ENCODE data around the gene CCDC51.

The CCDC51 gene

DNA sequence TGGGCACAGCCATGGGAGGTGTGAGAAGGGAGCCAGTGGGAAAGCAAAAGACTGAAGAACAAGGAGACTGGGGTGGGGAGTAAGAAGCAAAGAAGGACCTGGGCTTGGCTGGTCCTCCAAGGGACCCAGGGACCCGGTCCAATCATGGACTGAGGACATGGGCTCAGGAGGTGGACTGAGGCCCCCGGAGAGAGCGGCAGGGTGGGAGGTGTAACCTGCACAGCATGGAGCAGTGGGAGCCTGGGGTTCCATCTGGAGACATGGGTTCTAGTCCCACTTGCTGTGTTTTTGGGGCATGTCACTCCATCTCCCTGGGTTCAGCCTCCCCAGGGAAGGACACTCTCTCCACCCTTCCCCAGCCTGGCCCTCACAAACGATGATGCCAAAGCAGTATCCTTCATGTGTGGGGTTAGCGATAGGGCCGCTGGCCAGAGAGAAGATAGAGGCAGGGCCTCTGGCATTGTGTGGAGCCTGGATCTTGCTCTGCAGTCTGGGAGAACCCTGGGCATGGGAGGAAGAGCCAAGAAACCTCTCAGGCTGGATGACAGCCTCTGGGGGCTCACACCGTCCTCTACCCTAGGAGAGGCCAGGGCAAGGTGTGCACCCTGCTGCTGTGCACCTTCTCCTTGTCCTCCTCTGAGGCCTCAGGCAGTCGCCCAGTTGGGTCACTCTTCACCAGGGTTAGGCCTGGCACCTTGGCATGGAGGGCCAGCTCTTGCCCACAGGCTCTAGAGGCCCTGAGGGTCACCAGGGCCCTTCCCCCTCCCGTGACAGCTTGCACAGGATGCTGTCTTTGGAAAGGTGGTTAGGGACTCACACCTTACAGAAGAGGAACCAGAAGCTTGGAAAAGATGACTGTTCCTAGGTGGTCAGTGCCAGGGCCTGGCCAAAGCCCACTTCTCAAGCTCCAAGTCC, 41.9 kb downstream of the CCDC51 start:
- H3K27ac ChIP-seq (ENCODE audit: low read depth, low read length), result no peak overlapping the region
- H3K9ac ChIP-seq (ENCODE audit: low read length), result no peak overlapping the region
- H3K4me2 ChIP-seq (ENCODE audit: low read depth, low read length, poor library complexity, severe bottlenecking), result no peak overlapping the region
- no peaks in the 10 kb centered on the region for H3K36me3 ChIP-seq (ENCODE audit: low read length)
- H2AFZ ChIP-seq (ENCODE audit: low read depth, low read length, severe bottlenecking), result no peak overlapping the region
- H3K27me3 ChIP-seq (ENCODE audit: low read length), result no peaks in the 10 kb centered on the region
- no peaks in the 10 kb centered on the region for H3K9me3 ChIP-seq (ENCODE audit: insufficient read depth, low read length)
- H3K4me3 ChIP-seq (ENCODE audit: insufficient read depth, low read length, poor library complexity, severe bottlenecking), result no peak overlapping the region
- TF ChIP-seq, protein P1, sequence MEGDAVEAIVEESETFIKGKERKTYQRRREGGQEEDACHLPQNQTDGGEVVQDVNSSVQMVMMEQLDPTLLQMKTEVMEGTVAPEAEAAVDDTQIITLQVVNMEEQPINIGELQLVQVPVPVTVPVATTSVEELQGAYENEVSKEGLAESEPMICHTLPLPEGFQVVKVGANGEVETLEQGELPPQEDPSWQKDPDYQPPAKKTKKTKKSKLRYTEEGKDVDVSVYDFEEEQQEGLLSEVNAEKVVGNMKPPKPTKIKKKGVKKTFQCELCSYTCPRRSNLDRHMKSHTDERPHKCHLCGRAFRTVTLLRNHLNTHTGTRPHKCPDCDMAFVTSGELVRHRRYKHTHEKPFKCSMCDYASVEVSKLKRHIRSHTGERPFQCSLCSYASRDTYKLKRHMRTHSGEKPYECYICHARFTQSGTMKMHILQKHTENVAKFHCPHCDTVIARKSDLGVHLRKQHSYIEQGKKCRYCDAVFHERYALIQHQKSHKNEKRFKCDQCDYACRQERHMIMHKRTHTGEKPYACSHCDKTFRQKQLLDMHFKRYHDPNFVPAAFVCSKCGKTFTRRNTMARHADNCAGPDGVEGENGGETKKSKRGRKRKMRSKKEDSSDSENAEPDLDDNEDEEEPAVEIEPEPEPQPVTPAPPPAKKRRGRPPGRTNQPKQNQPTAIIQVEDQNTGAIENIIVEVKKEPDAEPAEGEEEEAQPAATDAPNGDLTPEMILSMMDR (IDR thresholded peaks at IDR 0.05; ENCODE audit: insufficient read depth, low read length, poor library complexity, severe bottlenecking), result no peak
- no peak for TF ChIP-seq EZH2phosphoT487 (conservative IDR thresholded peaks at IDR 0.05; ENCODE audit: low read length)
- H3K9me2 ChIP-seq (replicated peaks; ENCODE audit: insufficient read depth, low read length), result no peaks in the 10 kb centered on the region
- no peaks in the 10 kb centered on the region for H3K79me2 ChIP-seq (ENCODE audit: insufficient read depth, low read length)
- no peaks in the 10 kb centered on the region for H3F3A ChIP-seq (ENCODE audit: insufficient read depth)
- H4K20me1 ChIP-seq (ENCODE audit: low read depth, low read length), result no peaks in the 10 kb centered on the region

DNA sequence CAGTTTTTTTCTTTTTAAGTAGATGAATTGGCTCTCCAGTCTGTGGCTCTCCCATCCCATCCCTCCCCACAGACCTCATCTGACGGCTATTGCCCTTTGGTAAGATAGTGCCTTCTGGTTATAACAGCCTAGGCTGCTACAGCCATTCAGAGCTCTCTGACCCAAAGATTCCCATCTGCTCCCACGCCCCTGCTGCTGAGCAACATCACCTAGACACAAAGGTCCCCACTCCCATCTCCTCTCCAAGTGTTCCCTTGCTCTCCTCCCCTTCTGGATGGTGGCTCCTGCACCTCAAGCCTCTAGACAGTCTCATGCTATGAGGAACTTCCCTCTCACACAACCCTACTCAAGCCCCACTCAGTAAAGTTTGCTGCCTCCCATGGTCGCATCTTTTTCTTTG, 44.2 kb downstream of the CCDC51 start:
- Histone ChIP-seq H3K79me2 (ENCODE audit: insufficient read depth, low read length) (no peaks in the 10 kb centered on the region), H4K20me1 (ENCODE audit: low read depth, low read length) (no peaks in the 10 kb centered on the region), H3K9me3 (ENCODE audit: insufficient read depth, low read length) (no peaks in the 10 kb centered on the region), H3K4me2 (ENCODE audit: low read depth, low read length, poor library complexity, severe bottlenecking) (no peak overlapping the region), H3K36me3 (ENCODE audit: low read length) (no peaks in the 10 kb centered on the region), H3K9me2 (replicated peaks; ENCODE audit: insufficient read depth, low read length) (no peaks in the 10 kb centered on the region), H3K4me3 (ENCODE audit: insufficient read depth, low read length, poor library complexity, severe bottlenecking) (no peak overlapping the region), H2AFZ (ENCODE audit: low read depth, low read length, severe bottlenecking) (no peak overlapping the region), H3K27ac (ENCODE audit: low read depth, low read length) (no peak overlapping the region), H3K9ac (ENCODE audit: low read length) (no peak overlapping the region), H3F3A (ENCODE audit: insufficient read depth) (no peaks in the 10 kb centered on the region), H3K27me3 (ENCODE audit: low read length) (no peaks in the 10 kb centered on the region)
- no peak for TF ChIP-seq EZH2phosphoT487 (conservative IDR thresholded peaks at IDR 0.05; ENCODE audit: low read length)
- TF ChIP-seq, protein P1 (IDR thresholded peaks at IDR 0.05; ENCODE audit: insufficient read depth, low read length, poor library complexity, severe bottlenecking), result no peak

- TF ChIP-seq, protein P1 (IDR thresholded peaks at IDR 0.05; ENCODE audit: insufficient read depth, low read length, poor library complexity, severe bottlenecking), result no peak
- TF ChIP-seq EZH2phosphoT487 (conservative IDR thresholded peaks at IDR 0.05; ENCODE audit: low read length), result no peak
- no peak overlapping the region for H2AFZ ChIP-seq (ENCODE audit: low read depth, low read length, severe bottlenecking)
- no peaks in the 10 kb centered on the region for H3K79me2 ChIP-seq (ENCODE audit: insufficient read depth, low read length)
Observed at GRCh38 chr3:48394391-48394790, 45.5 kb downstream of the CCDC51 start.

More at GRCh38 chr3:48394391-48394790, 45.5 kb downstream of the CCDC51 start:
- Histone ChIP-seq H3K9ac (ENCODE audit: low read length) (no peak overlapping the region), H3K9me3 (ENCODE audit: insufficient read depth, low read length) (no peaks in the 10 kb centered on the region), H3K36me3 (ENCODE audit: low read length) (no peaks in the 10 kb centered on the region), H4K20me1 (ENCODE audit: low read depth, low read length) (no peaks in the 10 kb centered on the region), H3K27ac (ENCODE audit: low read depth, low read length) (no peak overlapping the region), H3K9me2 (replicated peaks; ENCODE audit: insufficient read depth, low read length) (no peaks in the 10 kb centered on the region), H3K27me3 (ENCODE audit: low read length) (no peaks in the 10 kb centered on the region), H3K4me3 (ENCODE audit: insufficient read depth, low read length, poor library complexity, severe bottlenecking) (no peak overlapping the region), H3F3A (ENCODE audit: insufficient read depth) (no peaks in the 10 kb centered on the region), H3K4me2 (ENCODE audit: low read depth, low read length, poor library complexity, severe bottlenecking) (no peak overlapping the region)

Measured in SU-DHL-6 (cell line).